Activated naive CD4-positive, alpha-beta T cell treated with anti-CD3 and anti-CD28 coated beads for 36 hours (primary cell): ENCODE results near the gene OR8K5. TPM values are rescaled to one million over a fixed set of nuclear protein-coding genes. Genes with fewer than 3 reads are reported as not detected.

Experiments used
- CTCF ChIA-PET: fragments of 350-600 bp; sonication (Branson Sonifier 250); formaldehyde crosslinking; loops from one replicate; lab custom pipeline; 2021; ENCODE audit warnings: antibody characterized with exemption; lab: Charles Lee
- DNase-seq: peaks from one replicate; pipeline ENCODE4 v3.0.0-alpha.2; 2020
- H3K27ac Mint-ChIP-seq: one replicate; pipeline ENCODE4 v1.8.0; 2021; ENCODE audit warnings: mild to moderate bottlenecking, mixed read lengths
- H3K27me3 Mint-ChIP-seq: one replicate; pipeline ENCODE4 v1.8.0; 2021; ENCODE audit warnings: low read depth, mixed read lengths
- H3K36me3 Mint-ChIP-seq: one replicate; pipeline ENCODE4 v1.8.0; 2021; ENCODE audit warnings: low read depth, mixed read lengths
- H3K4me1 Mint-ChIP-seq: one replicate; pipeline ENCODE4 v1.8.0; 2021; ENCODE audit warnings: low read depth, mixed read lengths
- H3K4me3 Mint-ChIP-seq: one replicate; pipeline ENCODE4 v1.8.0; 2021; ENCODE audit warnings: mild to moderate bottlenecking, moderate library complexity, mixed read lengths
- H3K9me3 Mint-ChIP-seq: one replicate; pipeline ENCODE4 v1.8.0; 2021; ENCODE audit warnings: mixed read lengths
- intact Hi-C: fragments of 100-400 bp; cut with micrococcal nuclease; formaldehyde crosslinking; loops from one replicate; pipeline ENCODE4 v1.15.1; 2023
- total RNA-seq, 2 experiments: library from RNA; stranded (reverse); gene quantifications; one replicate each; pipeline ENCODE4 v1.2.3, GENCODE V29; 2021

Gene OR8K5
- total RNA-seq, 2 experiments from 2014 or later = not detected

GRCh38 chr11:56122073-56122472, 38.0 kb downstream of the OR8K5 start, which contains the start of gene OR8H3:
OR8H3 (plus strand) TSS chr11:56122373; CDS start chr11:56122373, 0 bp downstream.
- H3K4me3 Mint-ChIP-seq = no peak within 1 kb of the TSS
- no peaks in the 10 kb centered on the region for H3K4me1 Mint-ChIP-seq
- no peaks in the 10 kb centered on the region for H3K36me3 Mint-ChIP-seq
- DNase-seq = no peak
- H3K27ac Mint-ChIP-seq = no peak within 1 kb of the TSS
- H3K9me3 Mint-ChIP-seq = peaks cover 3% of the 10 kb centered on the region
- no peaks in the 10 kb centered on the region for H3K27me3 Mint-ChIP-seq
- CTCF ChIA-PET = no interaction called here
- intact Hi-C loops = no loop called here

Other genes with a start within 250 kb of the OR8K5 start
- gene OR5W2, start 245.7 kb downstream of the OR8K5 start, total RNA-seq = not detected
- not detected for gene OR5I1, start 223.9 kb downstream of the OR8K5 start, total RNA-seq
- gene OR10AG1, start 190.4 kb downstream of the OR8K5 start, total RNA-seq = not detected
- not detected for gene OR5F1, start 165.7 kb downstream of the OR8K5 start, total RNA-seq
- not detected for gene OR5AS1, start 132.7 kb downstream of the OR8K5 start, total RNA-seq
- not detected for gene OR8I2, start 67.0 kb downstream of the OR8K5 start, total RNA-seq
- gene OR8H2, start 56.6 kb downstream of the OR8K5 start, total RNA-seq = not detected
- not detected for gene OR8H3, start 37.9 kb downstream of the OR8K5 start, total RNA-seq
- gene OR8J3, start 20.1 kb downstream of the OR8K5 start, total RNA-seq = not detected
- gene OR5J2, start 16.3 kb upstream of the OR8K5 start, total RNA-seq = not detected
- gene OR5T2, start 73.9 kb upstream of the OR8K5 start, total RNA-seq = not detected
- gene OR5T3, start 91.9 kb upstream of the OR8K5 start, total RNA-seq = not detected
- not detected for gene OR5T1, start 113.8 kb upstream of the OR8K5 start, total RNA-seq
- not detected for gene OR8H1, start 131.9 kb upstream of the OR8K5 start, total RNA-seq
- not detected for gene OR8K3, start 154.8 kb upstream of the OR8K5 start, total RNA-seq
- gene OR8K1, start 185.7 kb upstream of the OR8K5 start, total RNA-seq = not detected
- gene OR8J1, start 194.0 kb upstream of the OR8K5 start, total RNA-seq = not detected
- not detected for gene OR8U1, start 215.3 kb upstream of the OR8K5 start, total RNA-seq